ENCODE results near the gene COL17A1.
A peak's percentile ranks its signal among the peaks of the same experiment; 100 is the strongest.

The COL17A1 gene

DNA sequence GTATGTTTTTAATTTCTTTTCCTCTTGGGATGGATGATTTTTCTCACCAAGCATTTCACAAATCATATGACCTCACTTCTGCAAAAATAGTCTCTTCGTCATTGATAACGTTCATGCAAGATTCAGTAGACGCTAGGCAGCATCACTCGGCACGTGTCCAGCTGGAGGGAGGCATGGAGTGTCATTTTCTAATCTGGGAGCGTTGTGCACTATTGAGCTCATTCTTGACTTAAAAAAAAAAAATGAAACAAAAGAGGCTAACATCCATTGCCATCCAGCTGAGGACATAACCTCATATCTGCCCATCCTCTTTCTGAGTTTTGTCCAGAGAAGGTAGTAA, 56.2 kb downstream of the COL17A1 start:
- no peak for DNase-seq

DNA sequence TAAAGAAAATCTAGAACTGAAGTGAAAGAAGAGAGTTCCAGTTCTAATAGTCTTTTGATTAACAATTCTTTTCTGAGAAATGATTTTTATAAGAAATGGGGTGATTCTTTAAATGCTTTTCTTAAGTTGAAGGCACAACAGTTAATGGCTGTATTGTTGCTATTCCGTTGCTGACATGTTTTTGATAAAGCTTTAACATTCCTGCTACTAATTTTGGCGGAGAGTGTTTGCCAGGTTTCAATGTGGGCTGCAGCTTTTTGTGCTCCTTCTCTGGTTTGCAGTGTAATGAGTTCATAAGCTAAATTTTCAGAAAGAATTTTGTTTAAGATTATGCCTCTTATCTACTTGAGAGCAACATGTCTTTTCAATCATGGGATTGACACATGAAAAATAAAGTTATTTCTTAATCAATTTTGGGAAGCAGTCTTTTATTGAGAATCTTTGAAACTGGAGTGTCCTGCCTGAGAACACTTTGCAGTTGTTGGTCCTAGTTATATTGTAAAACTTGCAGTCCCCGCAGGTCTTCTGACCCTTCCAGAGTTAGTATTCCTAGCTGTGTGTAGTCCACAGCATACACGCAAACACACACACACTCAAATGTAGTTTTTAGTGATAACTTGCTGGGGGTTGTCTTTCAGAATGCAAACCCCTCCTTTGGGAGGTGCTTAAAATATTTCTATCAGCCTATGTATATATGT, 56.7 kb downstream of the COL17A1 start:
- no peak for DNase-seq

DNA sequence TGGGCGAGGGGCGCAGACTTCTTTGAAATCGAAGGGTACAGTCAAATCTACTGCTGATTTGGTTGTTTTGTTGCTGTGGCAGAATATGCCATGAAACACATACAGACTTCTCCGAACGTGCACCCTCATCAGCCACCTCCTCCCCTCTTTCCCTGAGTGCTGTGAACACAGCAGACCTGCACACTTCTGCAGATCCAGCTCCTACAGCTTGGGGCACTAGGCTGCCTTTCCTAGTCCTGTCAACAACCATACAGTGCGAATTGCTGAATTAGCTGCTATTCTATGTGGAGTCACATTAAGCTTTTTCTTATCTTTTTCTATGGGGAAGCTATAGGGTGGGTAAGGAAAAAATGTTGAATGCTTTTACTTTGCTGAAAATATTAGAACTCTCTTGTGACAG, 57.5 kb downstream of the COL17A1 start:
- peak; percentile 10 for DNase-seq

GRCh38 chr10:104026762-104027161, 58.9 kb downstream of the COL17A1 start:
- DNase-seq, result no peak

DNA sequence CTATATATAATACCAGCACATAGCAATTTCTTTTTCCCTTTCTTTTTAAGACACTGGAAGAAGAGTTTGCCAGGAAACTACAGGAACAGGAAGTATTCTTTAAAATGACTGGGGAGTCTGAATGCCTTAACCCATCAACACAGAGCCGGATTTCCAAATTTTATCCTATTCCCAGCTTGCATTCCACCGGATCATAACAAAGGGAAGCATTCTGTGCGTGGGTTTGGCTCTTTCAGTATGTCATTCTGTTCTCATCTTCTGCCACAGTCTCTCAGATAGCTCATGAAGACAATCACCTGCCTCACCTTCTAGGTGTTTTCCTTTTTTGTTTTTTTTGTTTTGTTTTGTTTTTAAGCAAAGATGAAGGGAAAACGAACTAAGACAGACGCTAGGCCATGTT, 60.2 kb downstream of the COL17A1 start:
- no peak for DNase-seq

- no peak for DNase-seq
Observed at GRCh38 chr10:104022026-104022425, 63.7 kb downstream of the COL17A1 start.

DNA sequence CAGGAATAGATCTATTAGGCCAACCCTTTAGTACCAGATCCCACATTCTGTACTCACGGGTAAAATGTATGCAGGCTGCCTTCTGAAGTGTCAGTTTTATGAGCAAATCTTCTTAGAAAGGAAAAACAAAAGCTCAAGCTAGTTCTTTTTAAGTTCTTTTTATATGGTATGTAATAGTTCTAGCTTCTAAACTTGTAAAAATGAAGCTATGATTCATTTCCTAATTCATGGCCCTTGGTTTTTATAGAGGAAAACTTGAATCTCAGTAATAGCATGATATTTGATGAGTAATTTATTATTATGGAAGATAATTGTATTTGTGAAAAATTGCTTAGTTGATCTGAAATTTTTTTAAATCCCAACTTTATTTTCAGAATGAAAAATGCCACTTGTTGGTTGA, 64.4 kb downstream of the COL17A1 start:
- no peak for DNase-seq

- no peak for DNase-seq
Observed at GRCh38 chr10:104020020-104020419, 65.7 kb downstream of the COL17A1 start.

DNA sequence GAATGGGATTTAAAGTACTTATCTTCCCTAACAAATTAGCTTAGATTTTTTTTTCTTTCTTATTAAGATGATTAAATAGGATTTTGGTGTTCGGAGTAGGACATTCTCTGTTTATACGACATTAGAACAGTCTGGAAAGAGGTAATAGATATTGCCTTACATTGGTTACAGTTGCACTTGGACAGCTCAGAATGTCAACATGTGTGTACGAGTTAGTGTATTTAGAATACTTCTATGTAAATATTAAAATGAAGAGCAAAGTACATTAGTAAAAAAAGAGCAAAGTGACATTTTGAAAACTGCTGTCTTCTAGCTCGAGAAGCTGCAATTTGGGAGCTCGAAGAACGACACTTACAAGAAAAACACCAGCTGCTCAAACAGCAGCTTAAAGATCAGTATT, 67.2 kb downstream of the COL17A1 start:
- DNase-seq, result no peak

DNA sequence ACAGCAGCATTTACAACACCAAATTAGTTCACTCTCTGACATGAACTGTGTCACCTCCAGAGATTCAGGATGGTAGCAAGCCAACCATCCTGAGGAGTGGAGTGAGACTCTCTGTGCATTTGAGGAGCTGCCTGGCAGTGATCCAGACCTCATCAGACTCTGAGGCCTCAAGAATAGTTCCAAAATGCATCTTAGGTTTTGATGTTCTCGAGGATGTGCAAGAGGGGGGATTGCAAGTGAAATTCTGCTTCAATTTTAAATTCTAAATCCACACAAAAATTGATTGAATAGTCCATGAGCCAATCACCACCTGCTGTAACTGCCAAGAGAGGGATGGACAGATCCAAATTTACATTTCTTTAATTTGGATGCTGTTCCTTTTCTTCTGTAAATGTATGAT, 69.0 kb downstream of the COL17A1 start:
- DNase-seq, result no peak

DNA sequence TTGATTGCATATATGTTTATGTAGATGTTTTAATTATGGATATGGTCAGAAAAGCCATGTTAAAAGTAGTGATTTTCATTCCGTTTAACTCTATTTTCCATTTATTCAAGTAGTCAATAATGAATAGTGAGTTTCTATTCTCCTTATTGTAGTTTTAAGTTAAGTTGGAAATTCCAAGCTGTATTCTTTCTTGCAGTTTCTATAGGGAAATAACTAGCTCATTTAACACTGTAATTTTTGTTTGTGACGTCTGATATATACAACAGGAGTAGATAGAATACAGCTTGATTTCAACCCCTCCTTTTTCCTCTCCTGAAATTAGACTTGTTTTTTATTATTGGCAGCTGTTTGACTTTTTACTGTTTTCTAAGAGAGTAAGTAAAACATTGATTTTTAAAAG, 71.5 kb downstream of the COL17A1 start:
- DNase-seq, result no peak

- no peak for DNase-seq
Observed at GRCh38 chr10:104013489-104013888, 72.2 kb downstream of the COL17A1 start.

DNA sequence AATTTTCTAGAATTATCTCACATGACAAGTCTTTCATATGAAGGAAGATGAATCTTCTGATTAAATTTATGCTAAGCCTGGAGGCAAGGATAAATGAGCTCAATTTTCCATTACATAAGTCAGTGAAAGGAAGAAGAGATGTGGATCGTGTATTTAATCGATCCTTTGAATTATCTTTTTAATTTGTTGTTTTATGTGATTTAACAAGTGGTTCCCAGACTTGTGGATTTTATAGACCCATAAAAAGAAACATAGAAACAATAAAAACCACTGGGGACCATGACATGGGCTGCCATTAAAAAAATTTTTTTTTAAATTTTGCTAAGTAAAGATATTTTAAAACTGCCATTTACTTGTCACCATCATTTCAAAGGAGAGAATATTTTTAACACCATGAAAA, 73.8 kb downstream of the COL17A1 start:
- DNase-seq, result no peak

GRCh38 chr10:104005172-104005863, 80.4 kb downstream of the COL17A1 start:
- DNase-seq, result no peak

DNA sequence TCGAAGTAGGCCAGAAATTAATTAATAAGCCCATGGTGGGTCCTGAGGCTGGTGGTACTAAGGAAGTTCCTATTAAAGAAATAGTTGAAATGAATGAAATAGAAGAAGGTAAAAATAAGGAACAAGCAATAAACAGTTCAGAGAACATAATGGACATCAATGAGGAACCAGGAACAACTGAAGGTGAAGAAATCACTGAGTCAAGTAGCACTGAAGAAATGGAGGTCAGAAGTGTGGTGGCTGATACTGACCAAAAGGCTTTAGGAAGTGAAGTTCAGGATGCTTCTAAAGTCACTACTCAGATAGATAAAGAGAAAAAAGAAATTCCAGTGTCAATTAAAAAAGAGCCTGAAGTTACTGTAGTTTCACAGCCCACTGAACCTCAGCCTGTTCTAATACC, 82.8 kb downstream of the COL17A1 start:
- DNase-seq, result no peak

- DNase-seq, result no peak
Observed at GRCh38 chr10:103998805-103999204, 86.9 kb downstream of the COL17A1 start.

GRCh38 chr10:103995134-103995533, 90.5 kb downstream of the COL17A1 start:
- no peak for DNase-seq

DNA sequence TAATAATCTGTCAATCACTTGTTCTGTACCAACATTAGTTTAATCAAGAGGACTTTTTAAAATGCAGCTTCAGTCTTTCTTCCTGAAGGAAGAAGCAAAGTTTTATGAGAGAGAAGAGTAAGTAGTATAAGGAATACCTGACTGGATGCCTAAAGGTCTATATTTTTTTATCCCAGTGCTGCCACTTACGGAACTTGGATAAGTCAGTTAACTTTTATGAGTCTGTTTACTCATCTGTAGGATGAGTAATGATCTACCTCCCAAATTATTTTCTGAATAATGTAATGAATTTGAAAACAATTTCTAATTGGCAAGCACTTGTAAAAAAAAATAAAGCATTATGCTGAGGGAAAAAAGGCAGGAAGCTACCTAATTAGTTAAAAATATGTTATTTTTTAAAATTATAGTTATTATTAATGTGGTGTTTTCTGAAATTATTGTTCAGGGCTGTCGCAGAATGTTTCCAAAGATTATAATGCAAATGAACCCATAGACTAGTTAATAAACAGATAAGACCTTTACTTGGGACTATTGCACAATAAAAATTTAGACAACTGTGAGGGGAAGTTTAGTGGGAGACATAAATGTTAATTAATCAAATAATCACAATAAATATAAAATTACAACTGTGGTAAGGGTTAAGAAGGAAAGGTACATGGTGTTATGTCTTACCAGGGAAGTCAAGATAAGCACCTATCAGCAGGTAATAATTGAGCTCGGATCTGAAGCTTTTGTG, 94.1 kb downstream of the COL17A1 start:
- DNase-seq, result no peak

DNA sequence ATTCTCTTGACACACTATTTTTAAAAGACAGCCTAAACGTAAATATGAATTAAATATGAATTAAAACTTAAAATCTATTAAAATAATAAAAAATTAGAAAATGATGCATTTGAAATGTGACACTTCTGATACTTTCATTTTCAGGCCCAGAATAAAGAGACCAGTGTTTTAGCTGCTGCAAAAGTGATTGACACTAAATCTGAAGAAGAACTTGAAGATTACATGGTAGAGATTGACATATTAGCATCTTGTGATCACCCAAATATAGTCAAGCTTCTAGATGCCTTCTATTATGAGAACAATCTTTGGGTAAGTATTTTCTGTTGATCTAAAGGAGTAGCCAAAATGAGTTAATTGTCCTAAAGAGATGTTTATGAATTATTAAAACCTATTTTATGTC, 95.1 kb downstream of the COL17A1 start:
- no peak for DNase-seq

- no peak for DNase-seq
Observed at GRCh38 chr10:103990121-103990520, 95.6 kb downstream of the COL17A1 start.

DNA sequence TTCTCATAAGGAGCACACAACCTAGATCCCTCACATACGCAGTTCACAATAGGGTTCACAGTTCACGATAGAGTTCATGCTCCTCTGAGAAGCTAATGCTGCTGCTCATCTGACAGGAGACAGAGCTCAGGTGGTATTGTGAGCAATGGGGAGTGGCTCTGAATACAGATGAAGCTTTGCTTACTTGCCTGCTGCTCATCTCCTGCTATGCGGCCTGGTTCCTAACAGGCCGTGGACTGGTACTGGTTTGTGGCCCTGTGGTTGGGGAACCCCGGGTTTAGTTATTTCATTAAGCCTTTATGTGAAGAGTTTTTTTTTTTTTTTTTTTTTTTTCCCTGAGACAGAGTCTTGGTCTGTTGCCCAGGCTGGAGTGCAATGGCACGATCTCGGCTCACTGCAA, 99.3 kb downstream of the COL17A1 start:
- no peak for DNase-seq

GRCh38 chr10:103985726-103986125, 100.0 kb downstream of the COL17A1 start:
- no peak for DNase-seq

- DNase-seq, result no peak
Observed at GRCh38 chr10:103983367-103983911, 102.2 kb downstream of the COL17A1 start.

GRCh38 chr10:103982639-103983038, 103.0 kb downstream of the COL17A1 start:
- no peak for DNase-seq

Data from stimulated activated CD4-positive, alpha-beta T cell treated with anti-CD3 and anti-CD28 coated beads, Interleukin-4, amount 100 ng/mL, for 24 hours (primary cell).